Measurements from ENCODE around the gene GPR179.

GRCh38 chr17:38345743-38346142 is 2.0 kb upstream of the GPR179 start:
- no peak for TF ChIP-seq CTCF (IDR thresholded peaks at IDR 0.05 in 4 of 5, conservative IDR thresholded peaks at IDR 0.05 in 1 of 5)
- no peak for TF ChIP-seq POLR2A (IDR thresholded peaks at IDR 0.05)
